ENCODE measurements around the gene ZNF488.
"Not testable (repeated sequence)": the region's sequence is repeated elsewhere in the genome, so short reads cannot be mapped to it uniquely, and the experiment has no call there.

Gene ZNF488

GRCh38 chr10:47420305-47421056, 36.4 kb upstream of the ZNF488 start:
- no peak for TF ChIP-seq CTCF (IDR thresholded peaks at IDR 0.05)
- no peak overlapping the region for H3K27ac ChIP-seq
- no peaks in the 10 kb centered on the region for H3K4me1 ChIP-seq
- H3K27me3 ChIP-seq = no peaks in the 10 kb centered on the region
- intact Hi-C loops (cut with DNase I; ENCODE audit: low total_unique reads) = no loop called here
- H3K4me3 ChIP-seq = no peak overlapping the region
- DNase-seq = no peak
- H3K9me3 ChIP-seq = no peaks in the 10 kb centered on the region
- no peaks in the 10 kb centered on the region for H3K36me3 ChIP-seq

- Histone ChIP-seq H3K4me1 (no peaks in the 10 kb centered on the region), H3K4me3 (no peak overlapping the region), H3K27me3 (no peaks in the 10 kb centered on the region), H3K36me3 (no peaks in the 10 kb centered on the region), H3K27ac (no peak overlapping the region), H3K9me3 (no peaks in the 10 kb centered on the region)
- intact Hi-C loops (cut with DNase I; ENCODE audit: low total_unique reads) = no loop called here
- peak in 1 of 2 donors; percentile 33 for DNase-seq
- no peak for TF ChIP-seq CTCF (IDR thresholded peaks at IDR 0.05)
Observed at GRCh38 chr10:47419421-47419820, 35.3 kb upstream of the ZNF488 start.

GRCh38 chr10:47418966-47419365, 34.9 kb upstream of the ZNF488 start:
- TF ChIP-seq CTCF (IDR thresholded peaks at IDR 0.05) = no peak
- Histone ChIP-seq H3K4me3 (no peak overlapping the region), H3K27ac (no peak overlapping the region), H3K9me3 (no peaks in the 10 kb centered on the region), H3K27me3 (no peaks in the 10 kb centered on the region), H3K36me3 (no peaks in the 10 kb centered on the region), H3K4me1 (no peaks in the 10 kb centered on the region)
- peak in 1 of 2 donors; percentile 28 for DNase-seq
- intact Hi-C loops (cut with DNase I; ENCODE audit: low total_unique reads) = no loop called here

- TF ChIP-seq CTCF (IDR thresholded peaks at IDR 0.05) = no peak
- intact Hi-C loops (cut with DNase I; ENCODE audit: low total_unique reads) = no loop called here
Observed at GRCh38 chr10:47418321-47418720, 34.2 kb upstream of the ZNF488 start.

GRCh38 chr10:47416305-47417218, 32.5 kb upstream of the ZNF488 start:
- DNase-seq; H3K4me3 ChIP-seq; H3K9me3 ChIP-seq; H3K27ac ChIP-seq; H3K27me3 ChIP-seq; H3K36me3 ChIP-seq; H3K4me1 ChIP-seq; intact Hi-C loops (cut with DNase I; ENCODE audit: low total_unique reads): not testable (repeated sequence)

More at GRCh38 chr10:47418321-47418720, 34.2 kb upstream of the ZNF488 start:
- Histone ChIP-seq H3K27me3 (no peaks in the 10 kb centered on the region), H3K4me3 (no peak overlapping the region), H3K4me1 (no peaks in the 10 kb centered on the region), H3K9me3 (no peaks in the 10 kb centered on the region), H3K36me3 (no peaks in the 10 kb centered on the region), H3K27ac (no peak overlapping the region)
- peak in 1 of 2 donors; percentile 28 for DNase-seq
